Glutamatergic neuron (in vitro differentiated cells): ENCODE measurements around the gene SF3A2. TPM values are rescaled to one million over a fixed set of nuclear protein-coding genes. Genes with fewer than 3 reads are reported as not detected.

ENCODE experiments used
- DNase-seq: peaks from one replicate; pipeline ENCODE4 v3.0.0; 2022
- H3K27ac Mint-ChIP-seq: one replicate; pipeline ENCODE4 v1.8.0; 2020; ENCODE audit warnings: mild to moderate bottlenecking, mixed read lengths, inconsistent platforms; ENCODE audit not compliant: unreplicated experiment
- H3K27me3 Mint-ChIP-seq: one replicate; pipeline ENCODE4 v1.8.0; 2020; ENCODE audit warnings: mild to moderate bottlenecking, moderate library complexity, mixed read lengths, inconsistent platforms; ENCODE audit not compliant: unreplicated experiment
- H3K36me3 Mint-ChIP-seq: one replicate; pipeline ENCODE4 v1.8.0; 2020; ENCODE audit warnings: mild to moderate bottlenecking, mixed read lengths, inconsistent platforms; ENCODE audit not compliant: unreplicated experiment
- H3K4me1 Mint-ChIP-seq: one replicate; pipeline ENCODE4 v1.8.0; 2020; ENCODE audit warnings: mild to moderate bottlenecking, low read depth, mixed read lengths, inconsistent platforms; ENCODE audit not compliant: unreplicated experiment
- H3K4me3 Mint-ChIP-seq: one replicate; pipeline ENCODE4 v1.8.0; 2020; ENCODE audit warnings: mild to moderate bottlenecking, mixed read lengths, inconsistent platforms; ENCODE audit not compliant: unreplicated experiment
- H3K9me3 Mint-ChIP-seq: one replicate; pipeline ENCODE4 v1.8.0; 2020; ENCODE audit warnings: mild to moderate bottlenecking, moderate library complexity, mixed read lengths, inconsistent platforms; ENCODE audit not compliant: unreplicated experiment
- total RNA-seq: library from RNA; stranded (reverse); fragmentation: NEBNext Ultra II Directional; extraction: Animal tissue kit (Norgen Biotek cat#: 25700); gene quantifications from one replicate; pipeline ENCODE4 v1.2.1, GENCODE V29; 2021; ENCODE audit not compliant: unreplicated experiment
- TF ChIP-seq, protein P1 (sequence below): fragments of 200-600 bp; sonication (generic); IDR thresholded peaks from one replicate; pipeline ENCODE4 v1.5.0; 2021; ENCODE audit not compliant: partially characterized antibody, unreplicated experiment

SF3A2 gene
- total RNA-seq, 1 donor from 2014 or later, result 101 TPM

DNA sequence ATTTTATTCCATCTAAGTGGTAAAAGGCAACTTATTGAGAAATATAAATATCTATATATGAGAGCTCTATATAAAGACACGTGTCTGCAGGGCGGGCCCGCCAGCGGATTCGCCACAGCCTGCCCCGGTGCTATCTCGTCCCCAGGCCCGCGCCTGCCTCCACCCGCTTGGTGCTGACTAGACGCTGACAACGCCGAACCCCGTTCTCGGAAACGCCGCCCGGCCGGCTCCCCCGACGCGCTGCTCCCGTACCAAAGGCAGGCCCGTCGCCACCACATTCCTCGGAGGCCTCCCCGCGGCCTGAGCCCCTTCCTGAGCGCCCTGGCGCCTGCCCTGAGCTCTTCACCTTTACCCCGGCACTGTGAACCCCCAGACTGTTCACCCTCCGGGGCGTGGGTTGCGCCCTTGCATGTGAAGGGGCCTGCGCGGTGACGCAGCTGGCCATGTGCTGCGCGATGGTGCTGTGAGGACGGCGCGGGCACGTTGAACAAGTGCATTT lies 6.5 kb upstream of the SF3A2 start:
- no peaks in the 10 kb centered on the region for H3K36me3 Mint-ChIP-seq
- TF ChIP-seq, protein P1, sequence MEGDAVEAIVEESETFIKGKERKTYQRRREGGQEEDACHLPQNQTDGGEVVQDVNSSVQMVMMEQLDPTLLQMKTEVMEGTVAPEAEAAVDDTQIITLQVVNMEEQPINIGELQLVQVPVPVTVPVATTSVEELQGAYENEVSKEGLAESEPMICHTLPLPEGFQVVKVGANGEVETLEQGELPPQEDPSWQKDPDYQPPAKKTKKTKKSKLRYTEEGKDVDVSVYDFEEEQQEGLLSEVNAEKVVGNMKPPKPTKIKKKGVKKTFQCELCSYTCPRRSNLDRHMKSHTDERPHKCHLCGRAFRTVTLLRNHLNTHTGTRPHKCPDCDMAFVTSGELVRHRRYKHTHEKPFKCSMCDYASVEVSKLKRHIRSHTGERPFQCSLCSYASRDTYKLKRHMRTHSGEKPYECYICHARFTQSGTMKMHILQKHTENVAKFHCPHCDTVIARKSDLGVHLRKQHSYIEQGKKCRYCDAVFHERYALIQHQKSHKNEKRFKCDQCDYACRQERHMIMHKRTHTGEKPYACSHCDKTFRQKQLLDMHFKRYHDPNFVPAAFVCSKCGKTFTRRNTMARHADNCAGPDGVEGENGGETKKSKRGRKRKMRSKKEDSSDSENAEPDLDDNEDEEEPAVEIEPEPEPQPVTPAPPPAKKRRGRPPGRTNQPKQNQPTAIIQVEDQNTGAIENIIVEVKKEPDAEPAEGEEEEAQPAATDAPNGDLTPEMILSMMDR, result no peak
- H3K27me3 Mint-ChIP-seq, result peaks cover 12% of the 10 kb centered on the region
- DNase-seq, result no peak
- peaks cover 7% of the 10 kb centered on the region for H3K4me1 Mint-ChIP-seq
- peak overlapping the region; percentile 70 for H3K27ac Mint-ChIP-seq
- H3K4me3 Mint-ChIP-seq, result no peak overlapping the region
- peaks cover 17% of the 10 kb centered on the region for H3K9me3 Mint-ChIP-seq

DNA sequence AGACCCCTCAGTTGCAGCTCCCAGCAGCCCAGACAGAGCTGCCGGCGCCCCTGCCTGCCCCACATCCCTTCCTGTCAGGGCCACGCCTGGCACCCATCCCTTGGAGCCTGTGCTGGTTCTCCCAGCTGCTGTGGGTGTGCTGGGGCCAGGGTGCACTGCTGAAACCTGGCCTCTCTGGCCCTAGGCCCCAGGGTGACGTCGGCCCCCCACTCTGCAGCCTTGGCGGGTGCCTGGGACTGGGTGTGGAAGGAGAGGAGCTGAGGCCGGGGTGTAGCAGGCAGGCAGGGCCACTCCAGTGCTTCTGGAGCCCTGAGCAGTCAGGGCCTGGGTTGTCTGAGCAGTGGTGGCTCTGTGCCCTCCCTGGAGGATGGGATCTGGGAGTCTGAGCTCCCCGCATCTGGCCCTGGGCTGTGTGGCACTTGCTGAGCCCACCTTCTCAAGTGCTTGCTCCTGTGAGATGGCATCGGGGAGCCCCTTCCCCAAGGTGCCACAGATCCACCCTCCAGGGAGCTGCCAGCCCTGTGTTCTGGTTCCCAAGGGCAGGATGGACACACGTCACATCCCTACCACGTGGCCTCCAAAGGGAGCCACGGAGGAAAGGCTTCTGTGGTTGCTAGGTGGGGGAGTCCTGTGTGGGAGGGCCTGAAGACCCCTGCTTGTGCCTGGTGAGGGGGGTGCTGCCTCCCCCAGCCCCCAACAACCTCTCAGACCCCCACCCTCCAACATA lies 5.7 kb upstream of the SF3A2 start:
- TF ChIP-seq, protein P1, result no peak
- peaks cover 21% of the 10 kb centered on the region for H3K9me3 Mint-ChIP-seq
- no peak overlapping the region for H3K27ac Mint-ChIP-seq
- peaks cover 16% of the 10 kb centered on the region for H3K27me3 Mint-ChIP-seq
- DNase-seq, result no peak
- no peak overlapping the region for H3K4me3 Mint-ChIP-seq
- no peaks in the 10 kb centered on the region for H3K36me3 Mint-ChIP-seq
- peaks cover 8% of the 10 kb centered on the region for H3K4me1 Mint-ChIP-seq

DNA sequence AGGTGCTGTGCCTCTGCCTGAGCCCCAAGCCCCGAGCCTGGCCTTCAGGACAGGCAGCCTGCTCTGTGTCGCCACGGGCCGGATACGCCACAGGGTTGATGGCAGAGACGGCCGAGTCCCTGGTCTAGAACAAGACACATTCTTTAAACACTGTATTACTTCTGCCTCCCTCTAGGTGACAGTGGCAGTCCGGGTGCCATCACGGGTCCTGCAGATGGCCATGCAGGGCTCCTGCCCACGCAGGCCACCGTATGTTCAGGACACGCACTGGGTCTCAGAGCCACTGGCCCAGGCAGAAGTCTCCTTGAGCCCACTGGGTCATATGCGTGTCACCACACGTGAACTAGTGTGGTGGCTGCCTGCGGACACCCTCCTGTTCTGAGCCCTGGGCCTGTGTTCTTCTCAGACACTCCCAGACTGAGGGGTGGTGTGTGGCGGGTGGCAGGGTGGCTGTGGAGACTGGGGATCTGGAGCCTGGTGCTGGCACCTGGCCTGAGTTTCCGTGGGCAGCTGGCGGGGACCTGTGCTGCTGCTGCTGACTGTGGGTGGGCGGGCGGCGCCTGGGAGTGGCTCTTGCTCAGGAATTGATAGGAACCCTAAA lies 4.9 kb upstream of the SF3A2 start:
- peak; percentile 39 for DNase-seq
- H3K36me3 Mint-ChIP-seq, result no peaks in the 10 kb centered on the region
- no peak overlapping the region for H3K4me3 Mint-ChIP-seq
- peaks cover 8% of the 10 kb centered on the region for H3K4me1 Mint-ChIP-seq
- H3K9me3 Mint-ChIP-seq, result peaks cover 25% of the 10 kb centered on the region
- peaks cover 21% of the 10 kb centered on the region for H3K27me3 Mint-ChIP-seq
- H3K27ac Mint-ChIP-seq, result peak overlapping the region; percentile 72
- TF ChIP-seq, protein P1, result no peak

DNA sequence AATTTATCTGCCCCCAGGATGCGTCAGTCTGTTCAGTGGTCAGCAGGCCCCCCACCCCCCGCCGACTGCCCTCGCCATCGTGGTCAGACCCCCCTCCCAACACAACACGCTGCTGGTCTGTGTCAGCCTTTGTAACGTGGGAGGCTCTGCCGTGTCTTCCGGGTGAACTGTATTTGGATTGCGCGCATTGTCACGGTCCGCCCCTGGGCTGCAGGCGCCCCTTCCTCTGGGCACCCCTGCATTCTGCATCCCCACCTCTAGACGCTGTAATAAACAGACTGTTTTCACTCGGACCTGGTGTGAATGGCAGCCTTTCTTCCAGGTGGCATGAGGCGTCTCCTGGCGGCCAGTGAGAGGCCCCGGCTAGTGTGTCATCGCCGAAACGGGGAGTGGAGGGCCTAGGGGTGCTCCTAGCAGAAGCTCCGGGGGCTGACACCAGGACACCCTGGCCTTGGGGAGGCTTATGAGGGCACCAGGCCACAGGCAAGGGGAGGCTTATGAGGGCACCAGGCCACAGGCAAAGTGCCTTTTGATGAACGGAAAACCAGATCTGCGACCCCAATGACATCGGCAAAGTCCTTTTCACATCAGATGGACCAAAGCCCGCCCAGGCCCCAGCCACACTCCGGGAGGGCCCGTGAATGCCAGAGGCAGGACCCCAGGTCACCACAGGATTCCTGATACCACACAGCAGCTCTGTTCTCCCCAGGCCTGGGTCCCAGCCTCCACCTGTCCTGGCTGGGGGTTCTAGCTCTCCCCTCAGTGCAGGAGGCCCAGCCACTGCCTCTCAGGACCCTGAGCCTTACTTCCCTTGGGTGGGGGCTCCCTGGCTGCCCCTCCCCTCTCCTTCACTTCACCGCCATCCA lies 4.1 kb upstream of the SF3A2 start:
- Mint-ChIP-seq H3K27ac (peak overlapping the region; percentile 48), H3K4me1 (peaks cover 9% of the 10 kb centered on the region), H3K27me3 (peaks cover 21% of the 10 kb centered on the region), H3K9me3 (peaks cover 26% of the 10 kb centered on the region), H3K4me3 (peak overlapping the region; percentile 25), H3K36me3 (no peaks in the 10 kb centered on the region)
- no peak for DNase-seq
- TF ChIP-seq, protein P1, result no peak
